Panc1 (cell line): ENCODE results near the gene SERPINB1. TPM values are rescaled to one million over a fixed set of nuclear protein-coding genes. Genes with fewer than 3 reads are reported as not detected.

Experiments used
- ATAC-seq: fragments of 200-7000 bp; cut with Tn5 transposase; 2 replicates; pipeline ENCODE4 v1.9.1; 2020; ENCODE audit warnings: mild to moderate bottlenecking, moderate library complexity
- BruUV-seq: library from RNA; stranded (reverse); fragments of 400-500 nt; replicated peaks from 2 replicates; lab custom pipeline; 2021; lab: Mats Ljungman, UMichigan
- CTCF ChIA-PET: fragments of 300-600 bp; sonication (Branson Sonifier 250); formaldehyde crosslinking; loops from one replicate; lab custom pipeline; 2022; ENCODE audit warnings: antibody characterized with exemption; lab: Charles Lee
- POLR2A ChIA-PET: fragments of 300-600 bp; sonication (Branson Sonifier 250); formaldehyde crosslinking; loops from one replicate; lab custom pipeline; 2022; ENCODE audit warnings: antibody characterized with exemption; lab: Charles Lee
- DNase-seq: peaks from one replicate; pipeline ENCODE4 v3.0.0-alpha.2; 2010; ENCODE audit warnings: low read depth, low spot score
- H3K27ac ChIP-seq: 2 replicates; pipeline ENCODE4 v1.5.1; 2011; ENCODE audit warnings: mild to moderate bottlenecking, low read length, inconsistent platforms
- H3K27me3 ChIP-seq: fragments of 200-500 bp; sonication (Bioruptor generic); 2 replicates; pipeline ENCODE4 v1.6.0; 2014; ENCODE audit warnings: low read length, inconsistent platforms; ENCODE audit not compliant: control insufficient read depth, insufficient read depth
- H3K36me3 ChIP-seq: fragments of 200-500 bp; sonication (Bioruptor generic); 2 replicates; pipeline ENCODE4 v1.5.1; 2014; ENCODE audit warnings: inconsistent platforms, mild to moderate bottlenecking, low read length, moderate library complexity; ENCODE audit not compliant: control insufficient read depth, insufficient read depth
- H3K4me1 ChIP-seq: 2 replicates; pipeline ENCODE4 v1.5.1; 2011; ENCODE audit warnings: inconsistent platforms, mild to moderate bottlenecking, low read length, moderate library complexity; ENCODE audit not compliant: control insufficient read depth, insufficient read depth
- H3K4me3 ChIP-seq, 2 experiments: 2 replicates each; pipeline ENCODE4 v1.5.1; 2011 to 2012; ENCODE audit warnings: low read depth in 2 of 2, low read length in 2 of 2, mild to moderate bottlenecking in 2 of 2, inconsistent platforms in 1 of 2, moderate library complexity in 1 of 2
- H3K9me3 ChIP-seq: fragments of 200-500 bp; sonication (Bioruptor generic); 2 replicates; pipeline ENCODE4 v1.5.1; 2014; ENCODE audit warnings: low read depth, mild to moderate bottlenecking, inconsistent platforms, low read length, moderate library complexity; ENCODE audit not compliant: control insufficient read depth, insufficient read depth
- POLR2AphosphoS5 ChIP-seq: IDR thresholded peaks from 2 replicates; pipeline ENCODE4 v1.6.1; 2012; ENCODE audit warnings: mild to moderate bottlenecking, low read depth, low read length, moderate library complexity
- SIN3A ChIP-seq: IDR thresholded peaks from 2 replicates; pipeline ENCODE4 v1.6.1; 2012; ENCODE audit warnings: low read depth, mild to moderate bottlenecking, low read length, moderate library complexity, borderline replicate concordance; ENCODE audit not compliant: insufficient read depth
- in situ Hi-C: cut with HindIII; loops from 2 replicates; pipeline ENCODE4 v1.10.0; 2016; ENCODE audit warnings: low sequenced_read_pairs, low pct_unique_long_range_greater_than_20kb
- intact Hi-C: fragments of 100-400 bp; cut with micrococcal nuclease; formaldehyde crosslinking; loops from one replicate; pipeline ENCODE4 v1.10.0; 2022; ENCODE audit not compliant: unreplicated experiment
- total RNA-seq: library from RNA; stranded (reverse); gene quantifications from one replicate; pipeline ENCODE4 v1.2.1, GENCODE V29; 2021; ENCODE audit not compliant: unreplicated experiment
- TF ChIP-seq, protein P1 (sequence below), 2 experiments: IDR thresholded peaks; 2 replicates each; pipeline ENCODE4 v1.6.1; 2011 to 2012; ENCODE audit warnings: low read depth in 2 of 2, control low read depth in 1 of 2, low read length in 1 of 2, mild to moderate bottlenecking in 1 of 2, moderate library complexity in 1 of 2; ENCODE audit not compliant: insufficient read depth in 1 of 2
- TF ChIP-seq, protein P2 (sequence below): fragments of 450-650 bp; IDR thresholded peaks from 2 replicates; pipeline ENCODE4 v1.5.1; 2017; ENCODE audit warnings: mild to moderate bottlenecking

SERPINB1 gene
- total RNA-seq, 1 experiment from 2014 or later = 40.8 TPM

DNA sequence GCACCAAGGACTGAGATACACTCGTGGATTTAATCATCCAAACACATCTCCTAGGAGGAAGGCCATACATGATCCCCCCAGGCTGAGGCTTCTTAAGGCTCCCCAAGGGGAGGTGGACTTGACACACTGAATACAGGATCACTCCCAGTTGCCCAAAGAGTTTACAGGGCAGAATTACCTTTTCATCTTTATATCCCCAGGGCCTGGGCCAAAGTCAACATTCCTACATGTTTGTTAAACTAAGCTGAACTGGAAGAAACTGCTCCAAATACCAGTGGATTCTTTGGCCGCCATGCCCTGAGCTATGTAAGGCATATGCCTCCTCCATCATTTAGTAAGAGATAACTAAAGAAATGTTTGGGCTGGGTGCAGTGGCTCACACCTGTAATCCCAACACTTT lies 22.2 kb upstream of the SERPINB1 start:
- H3K27me3 ChIP-seq = no peaks in the 10 kb centered on the region
- BruUV-seq = no TSS peak
- in situ Hi-C loops (no loop called here), intact Hi-C loops (no loop called here)
- ATAC-seq (no peak), DNase-seq (no peak)
- TF ChIP-seq, protein P1, sequence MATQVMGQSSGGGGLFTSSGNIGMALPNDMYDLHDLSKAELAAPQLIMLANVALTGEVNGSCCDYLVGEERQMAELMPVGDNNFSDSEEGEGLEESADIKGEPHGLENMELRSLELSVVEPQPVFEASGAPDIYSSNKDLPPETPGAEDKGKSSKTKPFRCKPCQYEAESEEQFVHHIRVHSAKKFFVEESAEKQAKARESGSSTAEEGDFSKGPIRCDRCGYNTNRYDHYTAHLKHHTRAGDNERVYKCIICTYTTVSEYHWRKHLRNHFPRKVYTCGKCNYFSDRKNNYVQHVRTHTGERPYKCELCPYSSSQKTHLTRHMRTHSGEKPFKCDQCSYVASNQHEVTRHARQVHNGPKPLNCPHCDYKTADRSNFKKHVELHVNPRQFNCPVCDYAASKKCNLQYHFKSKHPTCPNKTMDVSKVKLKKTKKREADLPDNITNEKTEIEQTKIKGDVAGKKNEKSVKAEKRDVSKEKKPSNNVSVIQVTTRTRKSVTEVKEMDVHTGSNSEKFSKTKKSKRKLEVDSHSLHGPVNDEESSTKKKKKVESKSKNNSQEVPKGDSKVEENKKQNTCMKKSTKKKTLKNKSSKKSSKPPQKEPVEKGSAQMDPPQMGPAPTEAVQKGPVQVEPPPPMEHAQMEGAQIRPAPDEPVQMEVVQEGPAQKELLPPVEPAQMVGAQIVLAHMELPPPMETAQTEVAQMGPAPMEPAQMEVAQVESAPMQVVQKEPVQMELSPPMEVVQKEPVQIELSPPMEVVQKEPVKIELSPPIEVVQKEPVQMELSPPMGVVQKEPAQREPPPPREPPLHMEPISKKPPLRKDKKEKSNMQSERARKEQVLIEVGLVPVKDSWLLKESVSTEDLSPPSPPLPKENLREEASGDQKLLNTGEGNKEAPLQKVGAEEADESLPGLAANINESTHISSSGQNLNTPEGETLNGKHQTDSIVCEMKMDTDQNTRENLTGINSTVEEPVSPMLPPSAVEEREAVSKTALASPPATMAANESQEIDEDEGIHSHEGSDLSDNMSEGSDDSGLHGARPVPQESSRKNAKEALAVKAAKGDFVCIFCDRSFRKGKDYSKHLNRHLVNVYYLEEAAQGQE (IDR thresholded peaks at IDR 0.05; ENCODE audit: insufficient read depth in 1 of 2, low read depth in 2 of 2, low read length in 1 of 2) = no peak
- TF ChIP-seq POLR2AphosphoS5 (no peak), SIN3A (no peak)
- no peak overlapping the region for H3K4me3 ChIP-seq
- H3K27ac ChIP-seq = no peak overlapping the region
- ChIA-PET POLR2A (no interaction called here), CTCF (interaction anchor here (0.6 kb wide), 1 partner anchor 28 kb away, joined by 12 read pairs; no protein-coding TSS in a partner anchor)
- H3K4me1 ChIP-seq = peaks cover 17% of the 10 kb centered on the region; the same call in 1 of the 2 replicates
- H3K9me3 ChIP-seq = no peaks in the 10 kb centered on the region
- no peaks in the 10 kb centered on the region for H3K36me3 ChIP-seq

- Histone ChIP-seq H3K4me3 (no peak overlapping the region), H3K36me3 (no peaks in the 10 kb centered on the region), H3K9me3 (no peaks in the 10 kb centered on the region), H3K27me3 (no peaks in the 10 kb centered on the region), H3K4me1 (peaks cover 28% of the 10 kb centered on the region), H3K27ac (no peak overlapping the region)
- no TSS peak for BruUV-seq
- TF ChIP-seq, protein P1 (IDR thresholded peaks at IDR 0.05; ENCODE audit: insufficient read depth in 1 of 2, low read depth in 2 of 2, low read length in 1 of 2) = no peak
- TF ChIP-seq, protein P2, sequence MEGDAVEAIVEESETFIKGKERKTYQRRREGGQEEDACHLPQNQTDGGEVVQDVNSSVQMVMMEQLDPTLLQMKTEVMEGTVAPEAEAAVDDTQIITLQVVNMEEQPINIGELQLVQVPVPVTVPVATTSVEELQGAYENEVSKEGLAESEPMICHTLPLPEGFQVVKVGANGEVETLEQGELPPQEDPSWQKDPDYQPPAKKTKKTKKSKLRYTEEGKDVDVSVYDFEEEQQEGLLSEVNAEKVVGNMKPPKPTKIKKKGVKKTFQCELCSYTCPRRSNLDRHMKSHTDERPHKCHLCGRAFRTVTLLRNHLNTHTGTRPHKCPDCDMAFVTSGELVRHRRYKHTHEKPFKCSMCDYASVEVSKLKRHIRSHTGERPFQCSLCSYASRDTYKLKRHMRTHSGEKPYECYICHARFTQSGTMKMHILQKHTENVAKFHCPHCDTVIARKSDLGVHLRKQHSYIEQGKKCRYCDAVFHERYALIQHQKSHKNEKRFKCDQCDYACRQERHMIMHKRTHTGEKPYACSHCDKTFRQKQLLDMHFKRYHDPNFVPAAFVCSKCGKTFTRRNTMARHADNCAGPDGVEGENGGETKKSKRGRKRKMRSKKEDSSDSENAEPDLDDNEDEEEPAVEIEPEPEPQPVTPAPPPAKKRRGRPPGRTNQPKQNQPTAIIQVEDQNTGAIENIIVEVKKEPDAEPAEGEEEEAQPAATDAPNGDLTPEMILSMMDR = no peak
- in situ Hi-C loops = no loop called here
- ATAC-seq (no peak), DNase-seq (no peak)
- intact Hi-C loops = no loop called here
- ChIA-PET POLR2A (no interaction called here), CTCF (no interaction called here)
Measured at GRCh38 chr6:2862712-2863181, 21.1 kb upstream of the SERPINB1 start.
